ENCODE results near the gene SEMA3G.

Gene SEMA3G

DNA sequence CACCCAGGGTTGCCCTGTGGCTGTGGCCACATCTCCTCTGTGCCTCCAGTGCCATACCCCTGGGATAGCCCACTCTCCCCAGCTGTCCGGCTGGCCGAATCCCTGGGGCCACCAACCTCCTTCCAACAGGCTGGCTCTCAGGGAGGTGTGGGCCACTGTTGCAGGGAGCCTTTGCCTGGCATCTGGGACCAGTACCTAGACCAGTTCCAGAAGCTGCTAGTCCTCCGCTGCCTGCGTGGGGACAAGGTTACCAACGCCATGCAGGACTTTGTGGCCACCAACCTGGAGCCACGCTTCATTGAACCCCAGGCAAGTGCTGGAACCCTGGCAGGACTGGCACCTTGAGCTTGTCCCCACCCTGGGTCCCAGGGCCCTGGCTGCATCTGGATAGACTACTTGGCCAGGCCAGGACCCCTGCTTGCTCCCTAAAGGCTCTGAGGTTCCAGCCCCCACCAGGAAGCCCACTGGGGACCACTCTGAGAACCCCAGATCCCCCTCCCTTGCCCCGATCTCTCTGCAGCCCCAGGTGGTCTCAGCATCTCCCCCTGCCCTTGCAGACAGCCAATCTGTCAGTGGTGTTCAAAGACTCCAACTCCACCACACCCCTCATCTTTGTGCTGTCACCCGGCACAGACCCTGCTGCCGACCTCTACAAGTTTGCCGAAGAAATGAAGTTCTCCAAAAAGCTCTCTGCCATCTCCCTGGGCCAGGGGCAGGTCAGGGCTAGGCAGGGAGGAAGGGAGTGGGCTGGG lies 50.0 kb downstream of the SEMA3G start:
- no peak for DNase-seq

DNA sequence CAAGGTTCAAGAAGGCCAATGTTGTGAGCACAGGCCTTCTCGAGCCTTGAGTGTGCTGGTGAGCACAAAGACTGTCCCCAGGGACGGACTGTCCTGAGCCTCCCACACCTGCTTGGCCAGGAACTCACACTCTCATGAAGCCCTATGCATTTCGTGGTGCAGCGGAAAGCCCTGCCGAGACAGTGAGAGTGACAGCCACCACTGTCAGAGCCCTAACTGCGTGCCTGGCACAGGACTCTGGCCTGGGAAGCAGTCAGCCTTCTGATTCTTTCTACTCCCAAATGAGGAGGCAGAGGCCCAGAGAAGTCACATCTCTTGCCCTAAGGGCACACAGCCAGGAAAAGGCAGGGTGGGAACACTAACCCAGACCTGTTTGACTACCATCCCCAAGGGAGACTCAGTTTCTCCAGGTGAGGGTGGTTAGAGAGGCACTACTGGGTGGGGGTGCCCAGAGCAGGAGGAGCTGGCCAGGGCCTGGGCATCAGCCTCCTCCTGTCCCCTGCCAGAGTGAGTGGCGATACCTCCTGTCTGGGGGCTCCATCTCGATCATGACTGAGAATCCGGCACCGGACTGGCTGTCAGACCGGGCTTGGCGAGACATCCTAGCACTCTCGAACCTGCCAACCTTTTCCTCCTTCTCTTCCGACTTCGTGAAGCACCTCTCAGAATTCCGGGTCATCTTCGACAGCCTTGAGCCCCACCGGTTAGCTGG lies 50.8 kb downstream of the SEMA3G start:
- no peak for DNase-seq

DNA sequence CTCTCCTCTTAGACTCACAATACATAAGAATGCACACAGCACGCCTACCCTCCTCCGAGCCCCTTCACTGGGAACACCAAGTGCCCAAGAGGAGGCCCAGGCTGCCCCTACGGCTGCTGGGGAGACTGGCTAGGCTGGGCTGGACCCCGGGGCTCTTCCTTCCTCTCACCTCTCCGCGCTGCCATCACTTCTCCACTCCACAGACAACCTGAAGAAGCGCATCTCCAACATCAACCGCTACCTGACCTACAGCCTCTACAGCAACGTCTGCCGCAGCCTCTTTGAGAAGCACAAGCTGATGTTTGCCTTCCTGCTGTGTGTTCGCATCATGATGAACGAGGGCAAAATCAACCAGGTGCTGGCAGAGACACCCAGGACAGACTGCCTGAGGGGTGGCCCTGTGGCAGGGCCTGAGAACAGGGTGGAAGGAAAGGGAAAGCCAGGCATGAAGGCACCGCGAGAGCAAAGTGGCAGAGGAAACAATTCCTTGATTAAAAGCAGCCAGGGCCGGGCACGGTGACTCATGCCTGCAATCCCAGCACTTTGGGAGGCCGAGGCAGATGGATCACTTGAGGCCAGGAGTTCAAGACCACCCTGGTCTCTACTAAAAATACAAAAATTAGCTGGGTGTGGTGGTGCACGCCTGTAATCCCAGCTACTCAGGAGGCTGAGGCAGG lies 51.6 kb downstream of the SEMA3G start:
- DNase-seq, result no peak

DNA sequence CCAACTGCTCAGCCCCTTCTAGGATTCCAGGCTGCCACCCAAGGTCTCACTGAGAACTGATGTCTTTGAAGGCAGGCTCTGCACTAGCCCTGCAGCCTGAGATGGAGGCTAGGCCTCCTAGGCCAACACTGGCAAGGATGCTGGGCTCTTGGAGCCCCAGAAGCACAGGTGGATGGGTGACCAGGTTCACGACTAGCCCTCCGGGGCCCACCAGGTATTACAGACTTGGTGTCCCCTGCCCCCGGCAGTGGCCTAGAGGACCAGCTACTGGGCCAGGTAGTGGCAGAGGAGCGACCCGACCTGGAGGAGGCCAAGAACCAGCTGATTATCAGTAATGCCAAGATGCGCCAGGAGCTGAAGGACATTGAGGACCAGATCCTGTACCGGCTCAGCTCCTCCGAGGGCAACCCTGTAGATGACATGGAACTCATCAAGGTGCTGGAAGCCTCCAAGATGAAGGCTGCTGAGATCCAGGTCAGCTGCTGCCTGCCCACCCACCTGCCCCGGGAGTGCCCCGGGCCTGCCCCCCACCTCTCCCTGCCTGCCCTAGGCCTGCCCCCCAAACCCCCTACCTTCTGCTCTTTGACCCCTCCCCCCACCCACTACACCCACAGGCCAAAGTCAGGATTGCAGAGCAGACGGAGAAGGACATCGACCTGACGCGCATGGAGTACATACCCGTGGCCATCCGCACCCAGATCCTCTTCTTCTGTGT lies 52.5 kb downstream of the SEMA3G start:
- DNase-seq, result no peak

DNA sequence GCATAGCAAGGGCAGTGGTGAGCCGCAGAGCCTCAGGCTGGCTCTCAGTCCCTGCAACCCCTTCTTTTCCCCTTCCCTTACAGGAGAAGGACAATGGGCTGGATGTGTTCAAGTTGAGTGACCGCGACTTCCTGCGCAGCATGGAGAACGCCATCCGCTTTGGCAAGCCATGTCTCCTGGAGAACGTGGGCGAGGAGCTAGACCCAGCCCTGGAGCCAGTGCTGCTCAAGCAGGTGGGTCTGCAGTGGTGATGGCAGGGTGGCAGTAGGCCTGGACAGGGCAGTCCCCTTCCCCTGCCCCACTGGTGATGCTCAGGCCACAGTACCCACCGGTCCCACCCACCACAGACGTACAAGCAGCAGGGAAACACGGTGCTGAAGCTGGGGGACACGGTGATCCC lies 53.8 kb downstream of the SEMA3G start:
- DNase-seq, result no peak

DNA sequence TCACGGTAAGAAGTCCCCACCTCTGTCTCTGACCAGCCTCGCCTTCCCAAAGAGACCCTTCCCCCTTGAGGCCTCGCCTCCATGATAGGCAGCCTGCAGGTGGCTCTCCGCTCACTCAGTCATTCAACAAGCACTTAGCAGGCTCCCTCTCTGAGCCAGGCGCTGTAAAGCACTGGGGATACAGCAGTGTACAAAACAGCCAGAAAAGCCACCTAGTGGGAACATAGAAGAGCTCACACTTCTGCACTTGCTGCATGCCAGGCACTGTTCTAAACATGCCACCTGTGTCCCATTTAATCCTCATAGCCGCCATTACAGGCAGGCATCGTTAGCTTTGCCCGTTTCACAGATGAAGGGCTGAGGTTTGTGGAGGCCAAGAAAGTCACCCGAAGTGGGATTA lies 56.0 kb downstream of the SEMA3G start:
- DNase-seq, result peak; percentile 38

DNA sequence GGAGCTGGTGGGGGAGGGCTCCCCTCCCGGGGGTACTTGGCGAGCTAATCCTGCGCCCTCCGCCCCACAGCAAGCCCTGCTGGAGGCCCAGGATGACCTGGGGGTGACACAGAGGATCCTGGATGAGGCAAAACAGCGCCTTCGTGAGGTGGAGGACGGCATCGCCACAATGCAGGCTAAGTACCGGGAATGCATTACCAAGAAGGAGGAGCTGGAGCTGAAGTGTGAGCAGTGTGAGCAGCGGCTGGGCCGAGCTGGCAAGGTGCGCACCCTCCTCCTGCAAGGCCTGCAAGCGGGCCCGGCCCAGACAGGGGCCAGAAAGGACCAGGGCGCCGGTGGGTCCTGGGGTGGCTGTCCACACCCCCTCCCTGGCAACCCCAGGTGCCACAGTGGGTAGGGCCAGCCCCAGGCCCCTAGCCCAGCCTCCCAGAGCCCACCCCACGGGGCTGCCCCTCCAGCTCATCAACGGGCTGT lies 56.5 kb downstream of the SEMA3G start:
- no peak for DNase-seq

DNA sequence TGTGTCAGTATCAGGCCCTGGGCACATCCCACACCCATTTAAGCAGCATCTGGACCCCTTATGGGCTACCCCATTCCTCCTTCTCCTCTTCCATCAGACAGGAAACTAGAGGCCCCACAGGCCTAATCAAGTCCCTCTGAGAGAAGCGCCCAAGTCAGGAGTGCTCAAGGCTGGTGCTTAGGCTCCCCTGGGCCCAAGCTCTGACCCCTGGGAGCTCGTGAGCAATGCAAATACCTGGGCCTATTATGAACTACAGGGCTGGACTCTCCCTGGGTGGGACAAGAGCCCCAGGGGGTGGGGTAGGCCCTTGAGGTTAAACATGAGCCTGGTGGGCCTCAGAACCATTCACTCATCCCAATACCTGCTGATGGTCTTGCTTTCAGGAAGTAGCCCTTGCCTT lies 57.4 kb downstream of the SEMA3G start:
- DNase-seq, result no peak

DNA sequence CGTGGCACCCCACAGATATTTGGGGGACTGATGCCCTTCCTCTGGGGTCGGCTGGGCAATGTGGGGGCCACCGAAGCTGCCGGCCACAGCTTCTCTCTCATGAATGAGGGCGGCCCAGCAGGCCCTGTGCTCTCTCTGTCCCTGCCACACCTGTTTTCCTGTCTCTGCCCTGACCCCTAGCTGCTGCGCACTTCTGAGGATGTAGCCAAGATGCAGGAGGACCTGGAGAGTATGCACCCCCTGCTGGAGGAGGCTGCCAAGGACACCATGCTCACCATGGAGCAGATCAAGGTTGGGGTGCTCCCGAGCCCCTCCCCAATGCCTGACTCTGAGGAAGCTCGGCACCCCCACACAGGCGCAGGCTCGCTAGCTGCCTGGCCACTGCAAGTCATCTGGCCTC lies 59.7 kb downstream of the SEMA3G start:
- DNase-seq, result peak; percentile 88

DNA sequence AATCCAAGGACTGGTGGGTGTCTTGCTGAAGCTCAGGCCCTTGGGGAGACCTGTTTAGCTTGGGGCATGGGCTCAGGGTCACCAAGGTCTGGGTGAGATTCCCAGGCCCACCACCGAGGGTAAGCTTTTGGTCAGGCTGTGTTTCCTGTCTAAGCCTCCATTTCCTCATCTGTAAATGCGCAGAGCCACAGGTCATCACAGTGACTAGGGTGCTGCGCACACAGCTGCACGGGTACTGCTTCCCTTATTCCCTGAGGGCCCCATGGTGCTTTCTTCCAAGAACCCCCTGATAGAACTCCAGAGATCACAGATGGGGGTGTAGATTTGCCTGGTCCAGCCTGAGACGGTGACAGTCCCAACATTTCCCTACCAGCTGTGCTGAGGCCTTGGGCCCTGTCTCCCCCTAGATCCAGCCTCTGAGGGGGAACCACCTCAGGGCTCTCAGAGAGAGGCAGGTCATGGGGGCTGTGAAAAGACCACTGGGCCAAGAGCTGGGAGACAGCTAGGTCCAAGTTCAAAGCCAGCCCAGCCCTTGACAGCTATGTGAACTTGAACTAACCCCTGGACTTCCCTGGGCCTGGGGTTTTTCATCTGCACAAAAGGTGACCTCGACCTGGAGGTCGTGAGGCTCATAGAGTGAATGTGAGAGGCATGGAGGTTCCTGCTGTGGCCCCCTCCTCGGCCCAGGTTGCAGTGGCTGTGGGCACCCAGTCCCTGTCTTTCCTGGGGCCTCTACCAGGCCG lies 60.7 kb downstream of the SEMA3G start:
- no peak for DNase-seq

DNA sequence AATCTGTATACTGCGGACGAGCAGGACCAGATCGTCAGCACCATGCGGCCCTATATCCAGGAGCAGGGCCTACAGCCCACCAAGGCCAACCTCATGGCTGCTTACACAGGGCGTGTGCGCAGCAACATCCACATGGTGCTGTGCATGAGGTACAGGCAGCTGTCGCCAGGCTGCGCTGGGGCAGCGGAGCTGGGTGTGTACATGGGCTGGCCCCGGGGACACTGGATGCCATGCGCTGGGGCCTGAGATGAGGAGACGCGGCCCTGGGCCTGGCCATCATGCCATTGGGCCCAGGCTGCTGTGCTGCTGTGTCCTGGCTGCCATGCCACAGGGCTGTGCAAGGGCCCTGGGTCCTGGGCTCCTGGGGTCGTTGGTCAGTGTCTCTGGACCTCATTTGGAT lies 61.5 kb downstream of the SEMA3G start:
- no peak for DNase-seq
